ENCODE results near the gene WDR70. TPM values are rescaled to one million over a fixed set of nuclear protein-coding genes. Genes with fewer than 3 reads are reported as not detected.
A peak's percentile ranks its signal among the peaks of the same experiment; 100 is the strongest.
"Not testable (repeated sequence)": the region's sequence is repeated elsewhere in the genome, so short reads cannot be mapped to it uniquely, and the experiment has no call there.

Gene WDR70
- total RNA-seq, 6 experiments from 2014 or later = 8.8 to 13.4 (median 11.3) TPM

DNA sequence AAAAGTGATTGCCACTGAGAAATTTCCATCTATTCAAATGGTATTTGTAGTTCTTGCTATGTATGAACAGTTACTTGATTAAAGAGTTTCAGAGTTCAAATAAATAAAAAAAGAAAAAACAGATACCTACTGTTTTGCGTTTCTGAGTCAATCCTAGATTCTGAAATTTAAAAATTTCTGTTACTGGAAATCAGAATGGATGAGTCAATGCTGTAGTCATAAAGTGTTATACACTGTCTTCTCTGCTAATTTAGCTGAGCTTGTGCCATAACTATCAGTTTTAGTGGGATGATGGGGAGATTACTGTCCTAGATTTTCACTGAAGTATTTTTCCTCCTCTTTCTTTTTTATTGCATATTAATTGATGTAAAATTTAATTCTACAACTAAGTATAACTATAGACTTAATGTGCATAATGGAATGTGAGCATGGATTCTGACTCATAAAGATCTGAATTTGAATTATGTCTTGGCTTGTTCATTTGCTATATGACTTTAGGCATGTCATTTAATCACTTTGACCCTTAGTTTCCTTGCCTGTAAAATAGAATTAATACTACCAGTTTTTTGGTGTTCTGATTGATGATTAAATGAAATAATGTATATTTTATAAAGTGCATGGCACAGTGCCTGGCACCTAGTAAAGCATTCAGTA lies 75.4 kb downstream of the WDR70 start:
- H3K27me3 ChIP-seq; H3K9me3 ChIP-seq; H3K4me1 ChIP-seq; DNase-seq; ATAC-seq; H3K36me3 ChIP-seq; H3K4me3 ChIP-seq; intact Hi-C loops (cut with DNase I); H3K27ac ChIP-seq: not testable (repeated sequence)
- 86% methylated on average over 1 of the region's 1 CpG for WGBS (ENCODE audit: insufficient coverage, low coverage, low lambda C conversion rate, missing lambda C conversion rate)

DNA sequence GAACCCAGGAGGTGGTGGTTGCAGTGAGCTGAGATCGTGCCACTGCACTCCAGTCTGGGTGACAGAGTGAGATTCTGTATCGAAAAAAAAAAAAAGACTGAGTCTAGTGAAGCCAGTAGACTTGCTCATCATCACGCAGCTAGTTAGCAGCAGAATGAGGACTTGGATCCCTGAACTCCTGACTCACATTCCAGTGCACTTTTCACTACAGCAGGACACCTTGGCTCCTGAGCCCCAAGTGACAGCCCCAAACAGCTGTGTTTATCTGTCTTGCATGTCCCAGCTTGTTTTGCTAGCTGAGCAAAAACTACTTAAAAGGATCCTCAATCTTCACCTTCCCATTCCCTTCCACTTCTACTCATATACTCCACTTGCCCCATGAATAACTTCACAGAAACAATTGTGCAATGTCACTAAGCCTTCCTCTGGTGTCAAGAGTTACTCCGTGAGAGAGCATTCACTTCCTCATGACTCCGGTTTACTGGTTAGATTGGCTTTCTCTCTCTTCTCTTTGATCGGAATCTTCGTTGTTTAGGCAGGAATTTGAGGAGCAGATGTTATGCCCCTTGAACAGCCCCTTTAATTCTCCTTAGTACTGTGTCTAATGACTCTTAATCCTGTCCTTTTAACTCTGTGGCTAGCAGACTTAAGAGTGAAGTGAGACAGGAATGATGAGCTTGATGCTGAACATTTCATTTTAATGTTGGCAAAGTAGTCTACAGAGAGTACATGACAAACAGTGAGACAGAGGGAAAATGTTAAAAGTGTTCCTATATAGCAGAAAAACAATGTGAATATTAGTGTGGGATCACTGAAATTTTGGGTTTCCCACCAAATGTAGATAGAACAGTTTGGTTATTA lies 84.3 kb downstream of the WDR70 start:
- H3K36me3 ChIP-seq; H3K27me3 ChIP-seq; intact Hi-C loops (cut with DNase I); H3K9me3 ChIP-seq; DNase-seq; H3K27ac ChIP-seq; H3K4me3 ChIP-seq; H3K4me1 ChIP-seq: not testable (repeated sequence)
- 68% methylated on average over 6 of the region's 7 CpGs for WGBS (ENCODE audit: insufficient coverage, low coverage, low lambda C conversion rate, missing lambda C conversion rate)
- ATAC-seq = peak in 2 of 4 donors; percentile 34 to 58

GRCh38 chr5:37464581-37464980 lies 85.5 kb downstream of the WDR70 start:
- ATAC-seq; H3K9me3 ChIP-seq; H3K4me3 ChIP-seq; intact Hi-C loops (cut with DNase I); H3K36me3 ChIP-seq; H3K27ac ChIP-seq; H3K4me1 ChIP-seq; DNase-seq; H3K27me3 ChIP-seq: not testable (repeated sequence)
- 50% methylated on average over 1 of the region's 2 CpGs for WGBS (ENCODE audit: insufficient coverage, low coverage, low lambda C conversion rate, missing lambda C conversion rate)

GRCh38 chr5:37469383-37469782 lies 90.3 kb downstream of the WDR70 start:
- H3K4me1 ChIP-seq; H3K27me3 ChIP-seq; ATAC-seq; H3K9me3 ChIP-seq; H3K27ac ChIP-seq; DNase-seq; H3K4me3 ChIP-seq; intact Hi-C loops (cut with DNase I); H3K36me3 ChIP-seq: not testable (repeated sequence)
- no CpG with 5 or more reads among the region's 1 CpG for WGBS (ENCODE audit: insufficient coverage, low coverage, low lambda C conversion rate, missing lambda C conversion rate)

- Histone ChIP-seq H3K27me3 (no peaks in the 10 kb centered on the region), H3K4me3 (no peak overlapping the region), H3K36me3 (no peaks in the 10 kb centered on the region), H3K9me3 (peaks cover 0 to 4% (median 2%) of the 10 kb centered on the region in 4 donors), H3K27ac (no peak overlapping the region), H3K4me1 (no peaks in the 10 kb centered on the region)
- ATAC-seq (no peak), DNase-seq (no peak)
- no peak for TF ChIP-seq POLR2A (IDR thresholded peaks at IDR 0.05)
- TF ChIP-seq, protein P1, sequence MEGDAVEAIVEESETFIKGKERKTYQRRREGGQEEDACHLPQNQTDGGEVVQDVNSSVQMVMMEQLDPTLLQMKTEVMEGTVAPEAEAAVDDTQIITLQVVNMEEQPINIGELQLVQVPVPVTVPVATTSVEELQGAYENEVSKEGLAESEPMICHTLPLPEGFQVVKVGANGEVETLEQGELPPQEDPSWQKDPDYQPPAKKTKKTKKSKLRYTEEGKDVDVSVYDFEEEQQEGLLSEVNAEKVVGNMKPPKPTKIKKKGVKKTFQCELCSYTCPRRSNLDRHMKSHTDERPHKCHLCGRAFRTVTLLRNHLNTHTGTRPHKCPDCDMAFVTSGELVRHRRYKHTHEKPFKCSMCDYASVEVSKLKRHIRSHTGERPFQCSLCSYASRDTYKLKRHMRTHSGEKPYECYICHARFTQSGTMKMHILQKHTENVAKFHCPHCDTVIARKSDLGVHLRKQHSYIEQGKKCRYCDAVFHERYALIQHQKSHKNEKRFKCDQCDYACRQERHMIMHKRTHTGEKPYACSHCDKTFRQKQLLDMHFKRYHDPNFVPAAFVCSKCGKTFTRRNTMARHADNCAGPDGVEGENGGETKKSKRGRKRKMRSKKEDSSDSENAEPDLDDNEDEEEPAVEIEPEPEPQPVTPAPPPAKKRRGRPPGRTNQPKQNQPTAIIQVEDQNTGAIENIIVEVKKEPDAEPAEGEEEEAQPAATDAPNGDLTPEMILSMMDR (IDR thresholded peaks at IDR 0.05) = no peak
- 62% methylated on average over 3 of the region's 3 CpGs for WGBS (ENCODE audit: insufficient coverage, low coverage, low lambda C conversion rate, missing lambda C conversion rate)
- intact Hi-C loops (cut with DNase I) = no loop called here
These were observed 92.6 kb downstream of the WDR70 start for GRCh38 chr5:37471666-37472197.

GRCh38 chr5:37477426-37477825 lies 98.3 kb downstream of the WDR70 start:
- intact Hi-C loops (cut with DNase I) = no loop called here
- H3K4me3 ChIP-seq = no peak overlapping the region
- H3K27ac ChIP-seq = no peak overlapping the region
- ATAC-seq = no peak
- DNase-seq = no peak
- no peaks in the 10 kb centered on the region for H3K4me1 ChIP-seq
- peaks cover 0 to 5% (median 2%) of the 10 kb centered on the region in 4 donors for H3K36me3 ChIP-seq
- no peaks in the 10 kb centered on the region for H3K27me3 ChIP-seq
- TF ChIP-seq, protein P1 (IDR thresholded peaks at IDR 0.05) = no peak
- TF ChIP-seq POLR2A (IDR thresholded peaks at IDR 0.05) = no peak
- no peaks in the 10 kb centered on the region for H3K9me3 ChIP-seq
